OCI-M1 (cell line): ENCODE measurements around the gene NUS1.
"Not testable (repeated sequence)": the region's sequence is repeated elsewhere in the genome, so short reads cannot be mapped to it uniquely, and the experiment has no call there.

ENCODE experiments used
- DNase-seq: peaks from one replicate; lab custom pipeline; 2025; lab: John Stamatoyannopoulos, UW

Gene NUS1

GRCh38 chr6:117674991-117675657 lies at the start of gene NUS1:
Gene NUS1, plus strand, starts transcription at chr6:117675469. Its CDS starts 202 bp downstream, at chr6:117675671.
- peak; percentile 99 for DNase-seq

GRCh38 chr6:117627533-117627932 lies 47.7 kb upstream of the NUS1 start:
- peak; percentile 29 for DNase-seq

- no peak for DNase-seq
Observed at GRCh38 chr6:117629119-117629660, 46.1 kb upstream of the NUS1 start.

GRCh38 chr6:117637770-117638169 lies 37.5 kb upstream of the NUS1 start:
- no peak for DNase-seq

- DNase-seq = no peak
Observed at GRCh38 chr6:117642976-117643375, 32.3 kb upstream of the NUS1 start.

- DNase-seq = not testable (repeated sequence)
Observed at GRCh38 chr6:117651984-117652383, 23.3 kb upstream of the NUS1 start.

GRCh38 chr6:117653949-117654348 lies 21.3 kb upstream of the NUS1 start:
- peak; percentile 79 for DNase-seq

- no peak for DNase-seq
Observed at GRCh38 chr6:117655380-117655779, 19.9 kb upstream of the NUS1 start.

- DNase-seq = no peak
Observed at GRCh38 chr6:117666881-117667280, 8.4 kb upstream of the NUS1 start.

GRCh38 chr6:117668736-117669135 lies 6.5 kb upstream of the NUS1 start:
- DNase-seq = no peak

GRCh38 chr6:117674503-117674902 lies 766 bp upstream of the NUS1 start:
- no peak for DNase-seq

GRCh38 chr6:117675658-117676301 lies 511 bp downstream of the NUS1 start:
- DNase-seq = not testable (repeated sequence)

- DNase-seq = no peak
Observed at GRCh38 chr6:117676577-117677218, 1.4 kb downstream of the NUS1 start.

GRCh38 chr6:117677553-117678141 lies 2.4 kb downstream of the NUS1 start:
- DNase-seq = no peak

GRCh38 chr6:117681162-117681741 lies 6.0 kb downstream of the NUS1 start:
- DNase-seq = no peak

- no peak for DNase-seq
Observed at GRCh38 chr6:117684749-117685148, 9.5 kb downstream of the NUS1 start.

- DNase-seq = no peak
Observed at GRCh38 chr6:117685359-117685758, 10.1 kb downstream of the NUS1 start.

- peak; percentile 19 for DNase-seq
Observed at GRCh38 chr6:117687021-117687648, 11.9 kb downstream of the NUS1 start.

GRCh38 chr6:117689584-117689983 lies 14.3 kb downstream of the NUS1 start:
- not testable (repeated sequence) for DNase-seq

GRCh38 chr6:117706504-117706903 lies 31.2 kb downstream of the NUS1 start:
- DNase-seq = peak; percentile 81

- DNase-seq = peak; percentile 79
Observed at GRCh38 chr6:117706936-117707509, 31.8 kb downstream of the NUS1 start.
